ENCODE data around the gene METTL25B.
A peak's percentile ranks its signal among the peaks of the same experiment; 100 is the strongest.

Gene METTL25B

GRCh38 chr1:156703336-156703735 is 24.9 kb upstream of the METTL25B start:
- Histone ChIP-seq H3K27me3 (ENCODE audit: control insufficient read depth, insufficient read depth, low read length, poor library complexity, severe bottlenecking) (peaks cover 4% of the 10 kb centered on the region), H3K4me1 (ENCODE audit: control insufficient read depth, insufficient read depth, low read length) (peaks cover 32% of the 10 kb centered on the region), H3K9me3 (ENCODE audit: control insufficient read depth, low read length) (no peaks in the 10 kb centered on the region), H3K36me3 (ENCODE audit: control insufficient read depth, insufficient read depth, low read length) (peaks cover 15% of the 10 kb centered on the region), H3K27ac (ENCODE audit: insufficient read depth, low read depth, low read length, poor library complexity, severe bottlenecking) (no peak overlapping the region), H3K4me3 (ENCODE audit: insufficient read depth, low read depth, low read length) (peak overlapping the region; percentile 55)
- 75% methylated on average over 4 of the region's 4 CpGs for WGBS, 2 experiments

GRCh38 chr1:156703741-156704140 is 24.5 kb upstream of the METTL25B start:
- Histone ChIP-seq H3K4me3 (ENCODE audit: insufficient read depth, low read depth, low read length) (peak overlapping the region; percentile 55), H3K4me1 (ENCODE audit: control insufficient read depth, insufficient read depth, low read length) (peaks cover 36% of the 10 kb centered on the region), H3K27me3 (ENCODE audit: control insufficient read depth, insufficient read depth, low read length, poor library complexity, severe bottlenecking) (peaks cover 4% of the 10 kb centered on the region), H3K27ac (ENCODE audit: insufficient read depth, low read depth, low read length, poor library complexity, severe bottlenecking) (no peak overlapping the region), H3K36me3 (ENCODE audit: control insufficient read depth, insufficient read depth, low read length) (peaks cover 14% of the 10 kb centered on the region), H3K9me3 (ENCODE audit: control insufficient read depth, low read length) (no peaks in the 10 kb centered on the region)
- 2 to 3% methylated on average over 4 of the region's 4 CpGs for WGBS, 2 experiments

GRCh38 chr1:156704166-156704711 is 24.0 kb upstream of the METTL25B start:
- no peak overlapping the region for H3K27ac ChIP-seq (ENCODE audit: insufficient read depth, low read depth, low read length, poor library complexity, severe bottlenecking)
- peak overlapping the region; percentile 55 for H3K4me3 ChIP-seq (ENCODE audit: insufficient read depth, low read depth, low read length)
- H3K4me1 ChIP-seq (ENCODE audit: control insufficient read depth, insufficient read depth, low read length) = peaks cover 41% of the 10 kb centered on the region
- no peaks in the 10 kb centered on the region for H3K9me3 ChIP-seq (ENCODE audit: control insufficient read depth, low read length)
- WGBS, 2 experiments = 5 to 6% methylated on average over 10 of the region's 10 CpGs
- peaks cover 4% of the 10 kb centered on the region for H3K27me3 ChIP-seq (ENCODE audit: control insufficient read depth, insufficient read depth, low read length, poor library complexity, severe bottlenecking)
- H3K36me3 ChIP-seq (ENCODE audit: control insufficient read depth, insufficient read depth, low read length) = peaks cover 12% of the 10 kb centered on the region

- H3K27ac ChIP-seq (ENCODE audit: insufficient read depth, low read depth, low read length, poor library complexity, severe bottlenecking) = peak overlapping the region; percentile 68
- 0 to 1% methylated on average over 29 of the region's 29 CpGs for WGBS, 2 experiments
- peaks cover 48% of the 10 kb centered on the region for H3K4me1 ChIP-seq (ENCODE audit: control insufficient read depth, insufficient read depth, low read length)
Observed at GRCh38 chr1:156704930-156705320, 23.3 kb upstream of the METTL25B start.

GRCh38 chr1:156705321-156705917 is 22.9 kb upstream of the METTL25B start, which contains the start of gene CRABP2:
Gene CRABP2, minus strand, starts transcription at chr1:156705583. Its CDS starts 137 bp downstream, at chr1:156705446.
- Histone ChIP-seq H3K27ac (ENCODE audit: insufficient read depth, low read depth, low read length, poor library complexity, severe bottlenecking) (peak within 1 kb of the TSS; percentile 84), H3K9me3 (ENCODE audit: control insufficient read depth, low read length) (no peaks in the 10 kb centered on the region)

More at GRCh38 chr1:156704930-156705320, 23.3 kb upstream of the METTL25B start:
- H3K9me3 ChIP-seq (ENCODE audit: control insufficient read depth, low read length) = no peaks in the 10 kb centered on the region
- peak overlapping the region; percentile 55 for H3K4me3 ChIP-seq (ENCODE audit: insufficient read depth, low read depth, low read length)
- peaks cover 5% of the 10 kb centered on the region for H3K36me3 ChIP-seq (ENCODE audit: control insufficient read depth, insufficient read depth, low read length)
- peaks cover 4% of the 10 kb centered on the region for H3K27me3 ChIP-seq (ENCODE audit: control insufficient read depth, insufficient read depth, low read length, poor library complexity, severe bottlenecking)

GRCh38 chr1:156705918-156706656 is 22.2 kb upstream of the METTL25B start:
- Histone ChIP-seq H3K4me3 (ENCODE audit: insufficient read depth, low read depth, low read length) (peak overlapping the region; percentile 55), H3K9me3 (ENCODE audit: control insufficient read depth, low read length) (no peaks in the 10 kb centered on the region), H3K4me1 (ENCODE audit: control insufficient read depth, insufficient read depth, low read length) (peaks cover 59% of the 10 kb centered on the region), H3K36me3 (ENCODE audit: control insufficient read depth, insufficient read depth, low read length) (no peaks in the 10 kb centered on the region), H3K27me3 (ENCODE audit: control insufficient read depth, insufficient read depth, low read length, poor library complexity, severe bottlenecking) (peaks cover 4% of the 10 kb centered on the region), H3K27ac (ENCODE audit: insufficient read depth, low read depth, low read length, poor library complexity, severe bottlenecking) (peak overlapping the region; percentile 84)
- 1% methylated on average over 45 of the region's 45 CpGs for WGBS, 2 experiments

More at GRCh38 chr1:156705321-156705917, 22.9 kb upstream of the METTL25B start, which contains the start of gene CRABP2:
- H3K4me1 ChIP-seq (ENCODE audit: control insufficient read depth, insufficient read depth, low read length) = peaks cover 53% of the 10 kb centered on the region
- H3K27me3 ChIP-seq (ENCODE audit: control insufficient read depth, insufficient read depth, low read length, poor library complexity, severe bottlenecking) = peaks cover 4% of the 10 kb centered on the region
- H3K36me3 ChIP-seq (ENCODE audit: control insufficient read depth, insufficient read depth, low read length) = no peaks in the 10 kb centered on the region
- H3K4me3 ChIP-seq (ENCODE audit: insufficient read depth, low read depth, low read length) = peak within 1 kb of the TSS; percentile 55
- 0 to 1% methylated on average over 42 of the region's 42 CpGs for WGBS, 2 experiments

GRCh38 chr1:156706657-156707416 is 21.4 kb upstream of the METTL25B start:
- peaks cover 52% of the 10 kb centered on the region for H3K4me1 ChIP-seq (ENCODE audit: control insufficient read depth, insufficient read depth, low read length)
- H3K27ac ChIP-seq (ENCODE audit: insufficient read depth, low read depth, low read length, poor library complexity, severe bottlenecking) = peak overlapping the region; percentile 84
- WGBS, 2 experiments = 1% methylated on average over 29 of the region's 29 CpGs

GRCh38 chr1:156707417-156708217 is 20.7 kb upstream of the METTL25B start:
- 2% methylated on average over 8 of the region's 8 CpGs for WGBS, 2 experiments
- H3K27ac ChIP-seq (ENCODE audit: insufficient read depth, low read depth, low read length, poor library complexity, severe bottlenecking) = peak overlapping the region; percentile 84
- peaks cover 4% of the 10 kb centered on the region for H3K27me3 ChIP-seq (ENCODE audit: control insufficient read depth, insufficient read depth, low read length, poor library complexity, severe bottlenecking)
- no peaks in the 10 kb centered on the region for H3K9me3 ChIP-seq (ENCODE audit: control insufficient read depth, low read length)
- peak overlapping the region; percentile 19 for H3K4me3 ChIP-seq (ENCODE audit: insufficient read depth, low read depth, low read length)
- H3K4me1 ChIP-seq (ENCODE audit: control insufficient read depth, insufficient read depth, low read length) = peaks cover 49% of the 10 kb centered on the region
- H3K36me3 ChIP-seq (ENCODE audit: control insufficient read depth, insufficient read depth, low read length) = no peaks in the 10 kb centered on the region

More at GRCh38 chr1:156706657-156707416, 21.4 kb upstream of the METTL25B start:
- H3K27me3 ChIP-seq (ENCODE audit: control insufficient read depth, insufficient read depth, low read length, poor library complexity, severe bottlenecking) = peaks cover 4% of the 10 kb centered on the region
- peak overlapping the region; percentile 55 for H3K4me3 ChIP-seq (ENCODE audit: insufficient read depth, low read depth, low read length)
- no peaks in the 10 kb centered on the region for H3K36me3 ChIP-seq (ENCODE audit: control insufficient read depth, insufficient read depth, low read length)
- H3K9me3 ChIP-seq (ENCODE audit: control insufficient read depth, low read length) = no peaks in the 10 kb centered on the region

- Histone ChIP-seq H3K4me1 (ENCODE audit: control insufficient read depth, insufficient read depth, low read length) (peaks cover 43% of the 10 kb centered on the region), H3K4me3 (ENCODE audit: insufficient read depth, low read depth, low read length) (peak overlapping the region; percentile 19), H3K36me3 (ENCODE audit: control insufficient read depth, insufficient read depth, low read length) (no peaks in the 10 kb centered on the region), H3K27ac (ENCODE audit: insufficient read depth, low read depth, low read length, poor library complexity, severe bottlenecking) (peak overlapping the region; percentile 84), H3K9me3 (ENCODE audit: control insufficient read depth, low read length) (no peaks in the 10 kb centered on the region), H3K27me3 (ENCODE audit: control insufficient read depth, insufficient read depth, low read length, poor library complexity, severe bottlenecking) (peaks cover 4% of the 10 kb centered on the region)
- 1 to 2% methylated on average over 4 of the region's 4 CpGs for WGBS, 2 experiments
Observed at GRCh38 chr1:156708218-156708661, 20.0 kb upstream of the METTL25B start.

Data from ectodermal cell (in vitro differentiated cells).